ENCODE results near the gene ARRDC4.

DNA sequence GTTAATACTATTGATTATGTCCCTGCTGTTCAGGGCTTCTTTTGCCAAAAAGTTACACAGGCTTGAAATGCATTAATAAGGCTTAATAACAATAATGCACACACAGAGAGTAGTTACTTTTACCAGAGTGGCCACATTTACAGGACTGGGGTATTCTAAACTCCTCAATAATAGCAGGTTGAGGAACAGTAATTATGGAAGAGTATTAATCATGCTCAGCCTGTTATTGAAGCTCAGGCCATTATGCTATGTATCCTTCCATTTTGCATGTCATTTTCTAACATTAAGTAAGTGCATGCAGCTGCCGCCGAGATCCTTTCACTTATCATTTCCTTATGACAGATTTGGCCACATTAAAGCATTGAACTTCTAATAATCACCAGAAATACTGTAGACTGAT lies 5.7 kb downstream of the ARRDC4 start:
- TF ChIP-seq POLR2AphosphoS5 (IDR thresholded peaks at IDR 0.05), result no peak
- TF ChIP-seq POLR2A (IDR thresholded peaks at IDR 0.05), result no peak
- TF ChIP-seq, protein P1, sequence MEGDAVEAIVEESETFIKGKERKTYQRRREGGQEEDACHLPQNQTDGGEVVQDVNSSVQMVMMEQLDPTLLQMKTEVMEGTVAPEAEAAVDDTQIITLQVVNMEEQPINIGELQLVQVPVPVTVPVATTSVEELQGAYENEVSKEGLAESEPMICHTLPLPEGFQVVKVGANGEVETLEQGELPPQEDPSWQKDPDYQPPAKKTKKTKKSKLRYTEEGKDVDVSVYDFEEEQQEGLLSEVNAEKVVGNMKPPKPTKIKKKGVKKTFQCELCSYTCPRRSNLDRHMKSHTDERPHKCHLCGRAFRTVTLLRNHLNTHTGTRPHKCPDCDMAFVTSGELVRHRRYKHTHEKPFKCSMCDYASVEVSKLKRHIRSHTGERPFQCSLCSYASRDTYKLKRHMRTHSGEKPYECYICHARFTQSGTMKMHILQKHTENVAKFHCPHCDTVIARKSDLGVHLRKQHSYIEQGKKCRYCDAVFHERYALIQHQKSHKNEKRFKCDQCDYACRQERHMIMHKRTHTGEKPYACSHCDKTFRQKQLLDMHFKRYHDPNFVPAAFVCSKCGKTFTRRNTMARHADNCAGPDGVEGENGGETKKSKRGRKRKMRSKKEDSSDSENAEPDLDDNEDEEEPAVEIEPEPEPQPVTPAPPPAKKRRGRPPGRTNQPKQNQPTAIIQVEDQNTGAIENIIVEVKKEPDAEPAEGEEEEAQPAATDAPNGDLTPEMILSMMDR (IDR thresholded peaks at IDR 0.05), result no peak
